ENCODE data around the gene ETV3. TPM values are rescaled to one million over a fixed set of nuclear protein-coding genes. Genes with fewer than 3 reads are reported as not detected.

ETV3 gene
- total RNA-seq, 1 experiment from 2014 or later = 21.2 TPM

GRCh38 chr1:157144509-157144908, 6.3 kb upstream of the ETV3 start:
- ATAC-seq = no peak
- BruUV-seq (replicated peaks) = no TSS peak
- no peaks in the 10 kb centered on the region for H3K79me2 ChIP-seq (ENCODE audit: insufficient read depth, low read length)
- intact Hi-C loops (cut with micrococcal nuclease) = no loop called here
- no peak for TF ChIP-seq CBX3 (IDR thresholded peaks at IDR 0.05; ENCODE audit: low read depth)
- TF ChIP-seq YY1 (IDR thresholded peaks at IDR 0.05; ENCODE audit: extremely low read depth, insufficient replicate concordance, low read depth, low read length) = no peak
- TF ChIP-seq EZH2phosphoT487 (IDR thresholded peaks at IDR 0.05; ENCODE audit: borderline replicate concordance) = no peak
- TF ChIP-seq POLR2A (IDR thresholded peaks at IDR 0.05; ENCODE audit: borderline replicate concordance, extremely low read depth, insufficient read depth, insufficient read length) = no peak
- TF ChIP-seq RAD21 (IDR thresholded peaks at IDR 0.05; ENCODE audit: low read depth) = no peak
- no peak for TF ChIP-seq ELF1 (IDR thresholded peaks at IDR 0.05; ENCODE audit: borderline replicate concordance, low read depth)
- TF ChIP-seq ZFX (IDR thresholded peaks at IDR 0.05) = no peak
- TF ChIP-seq SIN3A (IDR thresholded peaks at IDR 0.05; ENCODE audit: low read depth) = no peak
- TF ChIP-seq CEBPB (IDR thresholded peaks at IDR 0.05; ENCODE audit: low read depth) = no peak
- no peak for TF ChIP-seq JUND (IDR thresholded peaks at IDR 0.05)
- TF ChIP-seq TCF7L2 (IDR thresholded peaks at IDR 0.05; ENCODE audit: borderline replicate concordance, extremely low read depth, insufficient read depth, insufficient read length) = no peak
- no peak for TF ChIP-seq CTCF (IDR thresholded peaks at IDR 0.05 in 2 of 3, conservative IDR thresholded peaks at IDR 0.05 in 1 of 3; ENCODE audit: borderline replicate concordance in 1 of 3, insufficient read depth in 1 of 3, low read depth in 2 of 3, low read length in 2 of 3)
- no peak for TF ChIP-seq REST (IDR thresholded peaks at IDR 0.05; ENCODE audit: low read depth)
- TF ChIP-seq SP1 (IDR thresholded peaks at IDR 0.05; ENCODE audit: low read depth) = no peak
- no peak for TF ChIP-seq MAX (IDR thresholded peaks at IDR 0.05)
- TF ChIP-seq EGR1 (IDR thresholded peaks at IDR 0.05; ENCODE audit: low read depth) = no peak
- ChIA-PET POLR2A (no interaction called here), CTCF (interaction anchor here (1.0 kb wide), 1 partner anchor 54 kb away, joined by 3 read pairs; no protein-coding TSS in a partner anchor), RAD21 (ENCODE audit: low non-redundant PET in 1 of 2, low total read pairs in 2 of 2, uncharacterized antibody in 2 of 2, unreplicated experiment in 2 of 2) (no interaction called here)
- no peaks in the 10 kb centered on the region for H3K9me3 ChIP-seq (ENCODE audit: control insufficient read depth in 1 of 2, insufficient read depth in 1 of 2, low read depth in 1 of 2, low read length in 2 of 2)
- H3K27ac ChIP-seq (ENCODE audit: low read depth, low read length) = no peak overlapping the region
- H2AFZ ChIP-seq (ENCODE audit: low read depth, low read length, poor library complexity, severe bottlenecking) = no peak overlapping the region
- H4K20me1 ChIP-seq (ENCODE audit: insufficient read depth) = no peaks in the 10 kb centered on the region
- no peaks in the 10 kb centered on the region for H3K36me3 ChIP-seq (ENCODE audit: control insufficient read depth in 1 of 2, insufficient read depth in 2 of 2, low read length in 2 of 2)
- no peak overlapping the region for H3K4me3 ChIP-seq (replicated peaks in 1 of 2; ENCODE audit: low read depth in 1 of 2, low read length in 2 of 2)
- H3K9me2 ChIP-seq (ENCODE audit: insufficient read depth) = no peaks in the 10 kb centered on the region
- DNase-seq (ENCODE audit: low read depth, low spot score) = no peak
- H3K9ac ChIP-seq (ENCODE audit: low read length) = no peak overlapping the region
- no peaks in the 10 kb centered on the region for H3K27me3 ChIP-seq (ENCODE audit: insufficient read depth, low read length)
- no peak overlapping the region for H3K4me2 ChIP-seq (ENCODE audit: low read length)
- H3K4me1 ChIP-seq (ENCODE audit: control insufficient read depth in 1 of 2, insufficient read depth in 2 of 2, low read length in 2 of 2) = peaks cover 0 to 5% of the 10 kb centered on the region in 2 experiments; a peak in 2 of 4 replicates
